ENCODE data around the gene CEMIP. TPM values are rescaled to one million over a fixed set of nuclear protein-coding genes. Genes with fewer than 3 reads are reported as not detected.

The CEMIP gene
- total and polyA plus RNA-seq, 3 experiments from 2014 or later = not detected

- H3K4me3 ChIP-seq (ENCODE audit: low read length) = no peak overlapping the region
- DNase-seq = no peak
- Mint-ChIP-seq H3K36me3 (no peaks in the 10 kb centered on the region), H3K9me3 (no peaks in the 10 kb centered on the region), H3K4me1 (no peaks in the 10 kb centered on the region), H3K27ac (peak overlapping the region in 1 of 8 donors; percentile 42), H3K27me3 (peaks cover 8 to 30% of the 10 kb centered on the region in 2 donors), H3K4me3 (no peak overlapping the region)
- no peaks in the 10 kb centered on the region for H3K27me3 ChIP-seq (ENCODE audit: insufficient read depth, low read length, poor library complexity, severe bottlenecking)
- CTCF ChIA-PET = no interaction called here
- H3K27ac ChIP-seq (ENCODE audit: low read depth, low read length) = no peak overlapping the region
- no peaks in the 10 kb centered on the region for H3K9me3 ChIP-seq (ENCODE audit: low read length)
- H3K4me1 ChIP-seq (ENCODE audit: insufficient read depth, low read length) = no peaks in the 10 kb centered on the region
- H3K36me3 ChIP-seq (ENCODE audit: insufficient read depth, low read length) = no peaks in the 10 kb centered on the region
- POLR2A ChIA-PET = interaction anchor here (0.6 kb wide), 1 partner anchor 99 kb away, joined by 9 read pairs; no protein-coding TSS in a partner anchor
These were observed 40.9 kb downstream of the CEMIP start for GRCh38 chr15:80820092-80820491.

GRCh38 chr15:80822256-80822655, 43.1 kb downstream of the CEMIP start:
- no peaks in the 10 kb centered on the region for H3K4me1 ChIP-seq (ENCODE audit: insufficient read depth, low read length)
- H3K4me3 ChIP-seq (ENCODE audit: low read length) = no peak overlapping the region
- ChIA-PET POLR2A (no interaction called here), CTCF (no interaction called here)
- no peak overlapping the region for H3K27ac ChIP-seq (ENCODE audit: low read depth, low read length)
- peaks cover 8 to 19% of the 10 kb centered on the region in 2 donors for H3K27me3 Mint-ChIP-seq
- no peak for DNase-seq
- no peaks in the 10 kb centered on the region for H3K27me3 ChIP-seq (ENCODE audit: insufficient read depth, low read length, poor library complexity, severe bottlenecking)
- H3K4me1 Mint-ChIP-seq = no peaks in the 10 kb centered on the region
- no peaks in the 10 kb centered on the region for H3K9me3 Mint-ChIP-seq
- H3K36me3 ChIP-seq (ENCODE audit: insufficient read depth, low read length) = no peaks in the 10 kb centered on the region
- H3K9me3 ChIP-seq (ENCODE audit: low read length) = no peaks in the 10 kb centered on the region
- no peaks in the 10 kb centered on the region for H3K36me3 Mint-ChIP-seq
- H3K4me3 Mint-ChIP-seq = no peak overlapping the region
- H3K27ac Mint-ChIP-seq = no peak overlapping the region

- no peak overlapping the region for H3K4me3 Mint-ChIP-seq
- H3K36me3 ChIP-seq (ENCODE audit: insufficient read depth, low read length) = no peaks in the 10 kb centered on the region
- no peaks in the 10 kb centered on the region for H3K9me3 Mint-ChIP-seq
- H3K9me3 ChIP-seq (ENCODE audit: low read length) = no peaks in the 10 kb centered on the region
- peaks cover 6 to 17% of the 10 kb centered on the region in 2 donors for H3K27me3 Mint-ChIP-seq
- no peaks in the 10 kb centered on the region for H3K36me3 Mint-ChIP-seq
- ChIA-PET CTCF (no interaction called here), POLR2A (no interaction called here)
- no peaks in the 10 kb centered on the region for H3K4me1 Mint-ChIP-seq
- no peak overlapping the region for H3K27ac ChIP-seq (ENCODE audit: low read depth, low read length)
- DNase-seq = no peak
- no peaks in the 10 kb centered on the region for H3K27me3 ChIP-seq (ENCODE audit: insufficient read depth, low read length, poor library complexity, severe bottlenecking)
- H3K4me1 ChIP-seq (ENCODE audit: insufficient read depth, low read length) = no peaks in the 10 kb centered on the region
- H3K4me3 ChIP-seq (ENCODE audit: low read length) = no peak overlapping the region
- no peak overlapping the region for H3K27ac Mint-ChIP-seq
These were observed 43.5 kb downstream of the CEMIP start for GRCh38 chr15:80822676-80823075.

DNA sequence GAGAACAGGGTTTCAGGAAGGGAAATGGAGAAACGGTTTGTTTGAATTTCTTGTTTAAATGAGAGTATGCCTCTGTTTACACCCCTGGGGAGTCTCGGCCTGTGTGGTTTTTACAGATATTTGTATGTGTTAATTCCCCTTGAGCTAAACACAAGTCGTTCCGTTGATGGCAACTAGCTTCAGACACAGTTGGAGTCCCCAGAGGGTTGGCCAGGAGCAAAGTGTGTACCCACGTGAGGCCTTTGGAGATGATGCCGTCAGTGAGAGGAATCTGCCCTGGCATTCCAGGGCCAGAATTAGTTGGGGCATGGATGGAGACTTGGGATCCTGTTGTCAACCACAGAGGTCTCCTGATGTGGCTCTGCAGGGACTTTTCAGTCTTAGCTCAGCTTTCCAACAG, 44.0 kb downstream of the CEMIP start:
- CTCF ChIA-PET = no interaction called here
- no peak overlapping the region for H3K27ac ChIP-seq (ENCODE audit: low read depth, low read length)
- DNase-seq = no peak
- H3K27me3 ChIP-seq (ENCODE audit: insufficient read depth, low read length, poor library complexity, severe bottlenecking) = no peaks in the 10 kb centered on the region
- no peaks in the 10 kb centered on the region for H3K9me3 ChIP-seq (ENCODE audit: low read length)
- Mint-ChIP-seq H3K27ac (no peak overlapping the region), H3K36me3 (no peaks in the 10 kb centered on the region), H3K4me3 (no peak overlapping the region), H3K4me1 (no peaks in the 10 kb centered on the region), H3K9me3 (no peaks in the 10 kb centered on the region), H3K27me3 (peaks cover 4 to 12% of the 10 kb centered on the region in 2 donors)
- H3K4me3 ChIP-seq (ENCODE audit: low read length) = no peak overlapping the region
- H3K36me3 ChIP-seq (ENCODE audit: insufficient read depth, low read length) = no peaks in the 10 kb centered on the region
- POLR2A ChIA-PET = no interaction called here
- no peaks in the 10 kb centered on the region for H3K4me1 ChIP-seq (ENCODE audit: insufficient read depth, low read length)

- Mint-ChIP-seq H3K27me3 (peaks cover 4 to 11% of the 10 kb centered on the region in 2 donors), H3K36me3 (no peaks in the 10 kb centered on the region), H3K4me1 (no peaks in the 10 kb centered on the region), H3K4me3 (no peak overlapping the region), H3K9me3 (no peaks in the 10 kb centered on the region), H3K27ac (no peak overlapping the region)
- Histone ChIP-seq H3K27ac (ENCODE audit: low read depth, low read length) (no peak overlapping the region), H3K9me3 (ENCODE audit: low read length) (no peaks in the 10 kb centered on the region), H3K36me3 (ENCODE audit: insufficient read depth, low read length) (no peaks in the 10 kb centered on the region), H3K4me1 (ENCODE audit: insufficient read depth, low read length) (no peaks in the 10 kb centered on the region), H3K4me3 (ENCODE audit: low read length) (no peak overlapping the region), H3K27me3 (ENCODE audit: insufficient read depth, low read length, poor library complexity, severe bottlenecking) (no peaks in the 10 kb centered on the region)
- CTCF ChIA-PET = no interaction called here
- DNase-seq = no peak
- POLR2A ChIA-PET = no interaction called here
These were observed 44.8 kb downstream of the CEMIP start for GRCh38 chr15:80823995-80824394.

- no peaks in the 10 kb centered on the region for H3K36me3 Mint-ChIP-seq
- ChIA-PET CTCF (no interaction called here), POLR2A (no interaction called here)
These were observed 46.3 kb downstream of the CEMIP start for GRCh38 chr15:80825361-80826030.

DNA sequence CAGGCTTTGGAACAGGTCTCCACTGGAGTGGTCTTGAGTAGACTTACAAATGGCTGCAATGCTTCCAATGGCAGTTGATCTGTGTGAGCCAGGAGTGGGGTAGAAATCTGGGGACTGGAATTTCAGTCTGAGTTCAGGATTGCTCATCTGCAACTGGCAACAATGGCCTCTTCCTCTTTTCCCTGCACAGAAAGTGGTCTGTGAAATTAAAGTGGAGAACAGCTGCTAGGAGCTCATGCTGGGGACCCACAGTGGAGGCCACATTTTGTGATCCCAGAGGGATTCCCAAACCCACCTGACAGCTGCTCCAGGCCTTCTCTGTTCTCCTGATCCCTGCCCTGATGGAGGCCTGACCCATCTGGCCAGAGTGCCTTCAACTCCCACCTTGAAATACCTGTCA, 49.6 kb downstream of the CEMIP start:
- no peaks in the 10 kb centered on the region for H3K36me3 ChIP-seq (ENCODE audit: insufficient read depth, low read length)
- DNase-seq = no peak
- Mint-ChIP-seq H3K27ac (no peak overlapping the region), H3K4me1 (no peaks in the 10 kb centered on the region), H3K36me3 (no peaks in the 10 kb centered on the region), H3K4me3 (no peak overlapping the region), H3K27me3 (peaks cover 0 to 3% of the 10 kb centered on the region in 2 donors), H3K9me3 (no peaks in the 10 kb centered on the region)
- ChIA-PET POLR2A (no interaction called here), CTCF (no interaction called here)
- H3K27ac ChIP-seq (ENCODE audit: low read depth, low read length) = no peak overlapping the region
- no peaks in the 10 kb centered on the region for H3K27me3 ChIP-seq (ENCODE audit: insufficient read depth, low read length, poor library complexity, severe bottlenecking)
- H3K9me3 ChIP-seq (ENCODE audit: low read length) = no peaks in the 10 kb centered on the region
- no peaks in the 10 kb centered on the region for H3K4me1 ChIP-seq (ENCODE audit: insufficient read depth, low read length)
- no peak overlapping the region for H3K4me3 ChIP-seq (ENCODE audit: low read length)

More at GRCh38 chr15:80825361-80826030, 46.3 kb downstream of the CEMIP start:
- Histone ChIP-seq H3K27ac (ENCODE audit: low read depth, low read length) (no peak overlapping the region), H3K9me3 (ENCODE audit: low read length) (no peaks in the 10 kb centered on the region), H3K4me1 (ENCODE audit: insufficient read depth, low read length) (no peaks in the 10 kb centered on the region), H3K4me3 (ENCODE audit: low read length) (no peak overlapping the region), H3K27me3 (ENCODE audit: insufficient read depth, low read length, poor library complexity, severe bottlenecking) (no peaks in the 10 kb centered on the region), H3K36me3 (ENCODE audit: insufficient read depth, low read length) (no peaks in the 10 kb centered on the region)
- Mint-ChIP-seq H3K9me3 (no peaks in the 10 kb centered on the region), H3K27me3 (peaks cover 3 to 7% of the 10 kb centered on the region in 2 donors), H3K27ac (no peak overlapping the region), H3K4me3 (no peak overlapping the region), H3K4me1 (no peaks in the 10 kb centered on the region)
- DNase-seq = no peak

DNA sequence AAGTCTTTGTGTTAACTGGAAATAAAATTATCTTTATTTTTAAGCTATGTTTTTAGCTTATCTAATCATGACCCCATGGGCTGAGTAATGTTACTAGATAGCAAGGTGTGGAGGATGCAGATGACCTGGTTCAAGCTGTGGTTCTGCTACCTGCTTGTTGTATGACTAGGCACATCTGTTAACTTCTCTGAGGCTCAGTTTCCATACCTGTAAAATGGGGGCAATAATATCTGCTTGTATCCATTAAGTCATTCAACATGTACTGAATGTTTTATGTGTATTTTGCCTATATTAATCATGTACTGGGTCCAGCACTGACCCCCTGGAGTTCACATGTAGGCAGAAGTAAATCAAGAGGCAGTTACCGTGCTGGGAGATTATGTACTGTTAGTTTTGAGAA, 51.5 kb downstream of the CEMIP start:
- no peaks in the 10 kb centered on the region for H3K4me1 ChIP-seq (ENCODE audit: insufficient read depth, low read length)
- Mint-ChIP-seq H3K9me3 (no peaks in the 10 kb centered on the region), H3K27ac (no peak overlapping the region), H3K36me3 (no peaks in the 10 kb centered on the region), H3K4me3 (no peak overlapping the region), H3K4me1 (no peaks in the 10 kb centered on the region), H3K27me3 (peaks cover 0 to 5% of the 10 kb centered on the region in 2 donors)
- no peaks in the 10 kb centered on the region for H3K9me3 ChIP-seq (ENCODE audit: low read length)
- DNase-seq = no peak
- H3K27ac ChIP-seq (ENCODE audit: low read depth, low read length) = no peak overlapping the region
- H3K36me3 ChIP-seq (ENCODE audit: insufficient read depth, low read length) = no peaks in the 10 kb centered on the region
- H3K27me3 ChIP-seq (ENCODE audit: insufficient read depth, low read length, poor library complexity, severe bottlenecking) = no peaks in the 10 kb centered on the region
- H3K4me3 ChIP-seq (ENCODE audit: low read length) = no peak overlapping the region
- POLR2A ChIA-PET = no interaction called here
- CTCF ChIA-PET = no interaction called here

DNA sequence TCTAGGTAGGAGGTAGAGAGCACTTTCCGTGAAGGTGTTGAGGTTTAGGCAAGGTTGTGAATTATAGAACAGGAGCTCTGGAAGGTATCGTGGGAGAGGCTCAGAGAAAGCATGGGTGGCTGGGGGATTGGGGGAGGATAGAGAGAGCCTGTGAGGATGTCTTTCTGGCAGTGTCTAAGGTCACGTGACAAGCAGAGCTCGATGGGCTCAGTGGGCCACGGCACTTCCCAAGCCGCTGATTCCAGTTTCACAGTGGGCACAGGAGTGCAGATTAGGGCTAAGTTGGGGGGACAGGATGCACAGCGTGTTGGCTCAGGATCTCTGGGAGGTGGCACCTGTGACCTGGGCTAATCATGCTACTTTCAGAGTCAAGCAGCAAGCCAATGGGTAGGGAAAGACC, 52.0 kb downstream of the CEMIP start:
- H3K9me3 Mint-ChIP-seq = no peaks in the 10 kb centered on the region
- ChIA-PET POLR2A (no interaction called here), CTCF (no interaction called here)
- Histone ChIP-seq H3K4me1 (ENCODE audit: insufficient read depth, low read length) (no peaks in the 10 kb centered on the region), H3K4me3 (ENCODE audit: low read length) (no peak overlapping the region), H3K27ac (ENCODE audit: low read depth, low read length) (no peak overlapping the region), H3K27me3 (ENCODE audit: insufficient read depth, low read length, poor library complexity, severe bottlenecking) (no peaks in the 10 kb centered on the region), H3K9me3 (ENCODE audit: low read length) (no peaks in the 10 kb centered on the region), H3K36me3 (ENCODE audit: insufficient read depth, low read length) (no peaks in the 10 kb centered on the region)
- DNase-seq = no peak
- no peaks in the 10 kb centered on the region for H3K36me3 Mint-ChIP-seq
- H3K27me3 Mint-ChIP-seq = peaks cover 0 to 5% of the 10 kb centered on the region in 2 donors
- no peak overlapping the region for H3K27ac Mint-ChIP-seq
- H3K4me3 Mint-ChIP-seq = no peak overlapping the region
- no peaks in the 10 kb centered on the region for H3K4me1 Mint-ChIP-seq

Data from CD8-positive, alpha-beta memory T cell (primary cell).